Measurements from ENCODE around the gene SPTB.

DNA sequence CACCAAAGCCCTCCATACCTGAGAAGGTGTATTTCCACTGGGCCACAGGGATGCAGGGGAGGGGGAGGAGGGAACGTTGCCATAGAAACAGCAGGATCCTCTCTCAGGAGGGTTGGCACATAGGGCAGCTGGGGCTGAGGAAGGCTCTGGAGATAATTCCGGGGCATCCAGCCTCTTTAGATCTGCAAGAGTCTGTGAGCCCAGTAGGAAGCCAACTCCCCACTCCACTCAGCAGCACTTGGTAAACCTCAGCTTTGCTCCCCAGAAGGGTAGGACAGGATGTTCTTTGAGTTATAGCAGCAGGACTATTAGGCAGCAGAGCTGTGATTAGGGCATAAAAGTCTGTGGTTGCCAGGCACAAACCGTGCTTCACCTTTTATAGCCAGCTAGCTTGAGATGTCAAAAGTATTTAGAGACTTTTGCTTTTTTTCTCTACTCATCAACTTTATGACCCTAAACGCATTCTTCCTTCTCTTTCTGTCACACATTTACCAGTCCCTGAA lies 183.3 kb downstream of the SPTB start:
- TF ChIP-seq, protein P1, sequence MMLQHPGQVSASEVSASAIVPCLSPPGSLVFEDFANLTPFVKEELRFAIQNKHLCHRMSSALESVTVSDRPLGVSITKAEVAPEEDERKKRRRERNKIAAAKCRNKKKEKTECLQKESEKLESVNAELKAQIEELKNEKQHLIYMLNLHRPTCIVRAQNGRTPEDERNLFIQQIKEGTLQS (IDR thresholded peaks at IDR 0.05; ENCODE audit: borderline replicate concordance, extremely low read depth, low read depth, low read length): no peak
- TF ChIP-seq, protein P2, sequence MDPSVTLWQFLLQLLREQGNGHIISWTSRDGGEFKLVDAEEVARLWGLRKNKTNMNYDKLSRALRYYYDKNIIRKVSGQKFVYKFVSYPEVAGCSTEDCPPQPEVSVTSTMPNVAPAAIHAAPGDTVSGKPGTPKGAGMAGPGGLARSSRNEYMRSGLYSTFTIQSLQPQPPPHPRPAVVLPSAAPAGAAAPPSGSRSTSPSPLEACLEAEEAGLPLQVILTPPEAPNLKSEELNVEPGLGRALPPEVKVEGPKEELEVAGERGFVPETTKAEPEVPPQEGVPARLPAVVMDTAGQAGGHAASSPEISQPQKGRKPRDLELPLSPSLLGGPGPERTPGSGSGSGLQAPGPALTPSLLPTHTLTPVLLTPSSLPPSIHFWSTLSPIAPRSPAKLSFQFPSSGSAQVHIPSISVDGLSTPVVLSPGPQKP (IDR thresholded peaks at IDR 0.05; ENCODE audit: low read depth, low read length): no peak
- no peak for TF ChIP-seq NR2C2 (IDR thresholded peaks at IDR 0.05; ENCODE audit: borderline replicate concordance, control insufficient read depth, insufficient read length, low read depth)
